Ishikawa (cell line): Measurements from ENCODE around the gene GNAO1.

Source experiments
- EGR1 ChIP-seq: IDR thresholded peaks from 2 replicates; pipeline ENCODE4 v1.6.1; 2012
- EP300 ChIP-seq: IDR thresholded peaks from 2 replicates; pipeline ENCODE4 v1.6.1; 2012; ENCODE audit warnings: borderline replicate concordance
- RAD21 ChIP-seq: IDR thresholded peaks from 2 replicates; pipeline ENCODE4 v1.6.1; 2012; ENCODE audit warnings: low read depth
- REST ChIP-seq: IDR thresholded peaks from 2 replicates; pipeline ENCODE4 v1.6.1; 2012; ENCODE audit warnings: low read depth, mild to moderate bottlenecking
- TAF1 ChIP-seq: IDR thresholded peaks from 2 replicates; pipeline ENCODE4 v1.6.1; 2012; ENCODE audit warnings: low read depth, mild to moderate bottlenecking
- TEAD4 ChIP-seq: IDR thresholded peaks from 2 replicates; pipeline ENCODE4 v1.6.1; 2012
- YY1 ChIP-seq: IDR thresholded peaks from 2 replicates; pipeline ENCODE4 v1.6.1; 2012; ENCODE audit warnings: low read depth

GRCh38 chr16:56143666-56144065 lies 47.6 kb upstream of the GNAO1 start:
- no peak for TF ChIP-seq TEAD4
- TF ChIP-seq EP300 = no peak
- TF ChIP-seq REST = no peak
- no peak for TF ChIP-seq TAF1
- no peak for TF ChIP-seq EGR1
- TF ChIP-seq RAD21 = no peak
- TF ChIP-seq YY1 = no peak
